ENCODE measurements around the gene CACNA1B. TPM values are rescaled to one million over a fixed set of nuclear protein-coding genes. Genes with fewer than 3 reads are reported as not detected.
"Not testable (repeated sequence)": the region's sequence is repeated elsewhere in the genome, so short reads cannot be mapped to it uniquely, and the experiment has no call there.

The CACNA1B gene
- under 1 TPM; 0.19 to 0.42 TPM for total RNA-seq

GRCh38 chr9:137877506-137878122 is at the start of gene CACNA1B:
Gene CACNA1B (plus strand): TSS chr9:137877782. CDS start chr9:137877934, 152 bp downstream.
- peak within 1 kb of the TSS; percentile 26 for H3K4me3 ChIP-seq
- H3K4me1 ChIP-seq; H3K36me3 ChIP-seq; intact Hi-C loops (cut with DNase I); H3K9me3 ChIP-seq; DNase-seq; H3K9ac ChIP-seq (ENCODE audit: low read depth in 2 of 2, low read length in 2 of 2); H3K27ac ChIP-seq: not testable (repeated sequence)
- peaks cover 18% of the 10 kb centered on the region for H3K27me3 ChIP-seq

GRCh38 chr9:137827908-137828526 is 49.6 kb upstream of the CACNA1B start:
- no peak for DNase-seq
- TF ChIP-seq CTCF (IDR thresholded peaks at IDR 0.05): no peak

GRCh38 chr9:137828527-137829259 is 48.9 kb upstream of the CACNA1B start:
- Histone ChIP-seq H3K36me3 (no peaks in the 10 kb centered on the region), H3K27ac (no peak overlapping the region), H3K9ac (ENCODE audit: low read depth in 2 of 2, low read length in 2 of 2) (no peak overlapping the region), H3K4me1 (no peaks in the 10 kb centered on the region), H3K27me3 (no peaks in the 10 kb centered on the region), H3K4me3 (no peak overlapping the region), H3K9me3 (no peaks in the 10 kb centered on the region)
- intact Hi-C loops (cut with DNase I): no loop called here
- DNase-seq: no peak
- no peak for TF ChIP-seq CTCF (IDR thresholded peaks at IDR 0.05)

More at GRCh38 chr9:137827908-137828526, 49.6 kb upstream of the CACNA1B start:
- intact Hi-C loops (cut with DNase I): no loop called here
- Histone ChIP-seq H3K4me1 (no peaks in the 10 kb centered on the region), H3K27ac (no peak overlapping the region), H3K9me3 (no peaks in the 10 kb centered on the region), H3K36me3 (no peaks in the 10 kb centered on the region), H3K27me3 (no peaks in the 10 kb centered on the region), H3K9ac (ENCODE audit: low read depth in 2 of 2, low read length in 2 of 2) (no peak overlapping the region), H3K4me3 (no peak overlapping the region)

- no peak for DNase-seq
- Histone ChIP-seq H3K9ac (ENCODE audit: low read depth in 2 of 2, low read length in 2 of 2) (no peak overlapping the region), H3K9me3 (no peaks in the 10 kb centered on the region), H3K27me3 (no peaks in the 10 kb centered on the region), H3K4me1 (no peaks in the 10 kb centered on the region), H3K27ac (no peak overlapping the region), H3K4me3 (no peak overlapping the region), H3K36me3 (peaks cover 6% of the 10 kb centered on the region)
- no peak for TF ChIP-seq CTCF (IDR thresholded peaks at IDR 0.05)
- intact Hi-C loops (cut with DNase I): no loop called here
Measured at GRCh38 chr9:137829260-137829996, 48.2 kb upstream of the CACNA1B start.

- Histone ChIP-seq H3K9me3 (no peaks in the 10 kb centered on the region), H3K4me1 (no peaks in the 10 kb centered on the region), H3K27ac (no peak overlapping the region), H3K36me3 (peaks cover 12% of the 10 kb centered on the region), H3K4me3 (no peak overlapping the region), H3K27me3 (no peaks in the 10 kb centered on the region), H3K9ac (ENCODE audit: low read depth in 2 of 2, low read length in 2 of 2) (no peak overlapping the region)
- no peak for DNase-seq
- no peak for TF ChIP-seq CTCF (IDR thresholded peaks at IDR 0.05)
- intact Hi-C loops (cut with DNase I): no loop called here
Measured at GRCh38 chr9:137832191-137832700, 45.3 kb upstream of the CACNA1B start.

Data from colonic mucosa (tissue), 4 donors.